GM15510 (cell line): ENCODE measurements around the gene ERVH48-1.
A peak's percentile ranks its signal among the peaks of the same experiment; 100 is the strongest.

Experiments used
- POLR2A ChIP-seq: IDR thresholded peaks from 3 replicates; pipeline ENCODE4 v1.6.1; 2011; ENCODE audit warnings: borderline replicate concordance; ENCODE audit not compliant: insufficient read length; ENCODE audit errors: extremely low read depth

Gene ERVH48-1

DNA sequence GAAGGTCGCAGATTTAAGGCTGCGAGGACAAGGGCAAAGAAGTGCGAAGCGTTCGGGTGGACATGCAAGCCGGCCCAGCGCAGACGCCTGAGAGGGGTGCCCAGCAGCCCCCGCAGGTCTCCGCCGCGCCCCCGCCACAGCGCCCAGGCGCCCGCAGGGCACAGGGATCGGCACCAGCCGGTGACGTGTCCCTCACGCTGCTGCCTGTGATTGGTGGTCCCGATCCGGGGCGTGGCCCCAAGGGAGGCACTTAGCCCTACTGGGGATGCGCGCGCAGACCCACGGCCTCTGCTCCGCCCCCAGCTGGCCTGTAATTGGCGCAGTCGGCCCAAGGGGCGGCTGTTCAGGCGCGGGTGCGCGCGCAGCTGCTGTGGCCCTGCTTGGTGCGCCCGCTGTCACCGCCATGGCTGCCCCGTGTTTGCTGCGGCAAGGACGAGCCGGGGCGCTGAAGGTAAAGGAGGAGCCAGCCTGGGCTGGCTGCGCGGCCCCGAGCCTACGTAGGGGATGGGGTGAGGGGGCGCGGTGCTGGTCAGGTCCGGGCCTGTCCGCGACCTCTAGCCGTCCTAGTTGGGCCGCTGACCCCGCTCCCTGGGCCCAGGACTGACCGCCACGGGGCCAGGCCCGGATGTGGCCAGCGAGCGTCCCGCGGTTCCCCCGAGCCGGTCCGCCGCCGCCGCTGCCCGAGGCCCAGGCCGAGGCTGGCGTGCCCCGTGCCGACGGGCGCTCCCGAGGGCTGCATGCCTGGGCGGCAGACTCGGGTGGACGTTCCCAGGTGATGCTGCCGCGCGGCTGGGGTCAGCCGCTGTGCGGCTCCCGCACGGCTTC, 32.3 kb downstream of the ERVH48-1 start, which contains the start of gene NDUFV3:
TSS of gene NDUFV3 (plus strand) at position 379 of the 825 bp plus-strand sequence. CDS start at position 404, 25 bp downstream.
- TF ChIP-seq POLR2A, result peak; percentile 96

DNA sequence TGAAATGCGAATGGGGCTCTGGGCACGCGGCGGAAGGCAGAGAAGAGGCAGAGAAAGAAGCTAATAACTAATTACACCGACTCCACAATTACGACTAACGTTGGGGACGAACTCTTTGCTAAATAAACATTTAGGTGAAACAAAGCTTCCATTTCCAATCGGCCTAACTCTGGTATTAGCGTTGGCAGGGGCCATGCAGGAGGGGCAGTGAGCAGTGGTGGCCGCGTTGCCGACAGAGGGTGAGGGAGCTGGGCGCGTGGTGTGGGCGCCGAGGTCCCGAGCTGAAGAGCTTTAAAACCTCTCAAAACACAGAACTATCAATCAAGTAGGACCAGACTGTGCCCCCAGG, 32.9 kb downstream of the ERVH48-1 start:
- TF ChIP-seq POLR2A, result no peak

DNA sequence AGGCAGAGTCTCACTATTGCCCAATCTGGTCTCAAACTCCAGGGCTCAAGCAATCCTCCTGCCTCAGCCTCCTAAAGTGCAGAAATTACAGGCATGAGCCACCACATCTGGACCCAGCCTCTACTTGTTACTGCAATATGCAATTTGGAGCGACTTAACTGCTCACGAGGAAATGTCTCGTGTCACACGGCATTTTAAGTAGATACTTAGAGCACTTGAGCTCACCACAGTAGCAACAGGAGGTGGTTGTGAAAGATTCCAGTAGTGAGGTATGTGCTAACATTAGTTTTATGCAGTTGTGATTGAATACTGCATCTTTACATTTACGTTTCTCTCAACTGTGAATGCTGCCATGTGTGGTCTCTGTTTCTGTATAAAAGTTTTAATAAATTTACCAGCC, 38.1 kb downstream of the ERVH48-1 start:
- TF ChIP-seq POLR2A, result no peak

DNA sequence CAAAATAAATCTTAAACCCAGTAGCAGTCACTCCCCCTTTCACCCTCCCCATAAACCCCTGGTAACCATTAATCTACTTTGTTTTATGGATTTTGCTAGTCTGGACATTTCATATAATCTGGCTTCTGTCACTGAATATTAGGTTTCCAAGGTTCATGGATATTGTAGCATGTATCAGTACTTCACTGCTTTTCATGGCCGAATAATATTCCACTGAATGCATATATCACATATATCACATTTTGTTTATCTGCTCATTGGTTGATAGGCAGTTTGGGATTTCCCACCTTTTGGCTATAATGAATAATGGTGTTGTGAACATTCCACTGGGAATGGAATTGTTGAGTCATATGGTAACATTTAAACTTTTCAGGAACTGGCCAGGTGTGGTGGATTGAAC, 41.5 kb downstream of the ERVH48-1 start:
- no peak for TF ChIP-seq POLR2A

DNA sequence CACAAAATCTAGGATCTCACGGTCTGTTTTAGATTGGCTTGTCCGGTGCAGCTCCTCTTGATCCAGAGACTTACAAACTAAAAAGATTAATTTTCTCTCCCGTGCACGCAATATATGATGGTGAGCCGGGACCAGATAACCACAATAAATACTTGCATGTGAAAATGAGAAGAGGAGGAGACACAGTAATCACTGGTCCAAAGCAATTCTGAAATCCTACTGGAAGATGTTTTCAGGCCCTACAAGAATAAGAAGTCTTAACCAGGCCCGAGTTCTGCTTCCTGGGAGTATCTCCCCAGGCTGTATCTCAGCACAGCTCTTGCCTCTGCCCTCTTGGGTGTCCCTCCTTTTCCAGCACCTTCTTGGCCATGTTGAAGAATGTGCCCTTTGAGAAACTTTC, 45.1 kb downstream of the ERVH48-1 start:
- no peak for TF ChIP-seq POLR2A

DNA sequence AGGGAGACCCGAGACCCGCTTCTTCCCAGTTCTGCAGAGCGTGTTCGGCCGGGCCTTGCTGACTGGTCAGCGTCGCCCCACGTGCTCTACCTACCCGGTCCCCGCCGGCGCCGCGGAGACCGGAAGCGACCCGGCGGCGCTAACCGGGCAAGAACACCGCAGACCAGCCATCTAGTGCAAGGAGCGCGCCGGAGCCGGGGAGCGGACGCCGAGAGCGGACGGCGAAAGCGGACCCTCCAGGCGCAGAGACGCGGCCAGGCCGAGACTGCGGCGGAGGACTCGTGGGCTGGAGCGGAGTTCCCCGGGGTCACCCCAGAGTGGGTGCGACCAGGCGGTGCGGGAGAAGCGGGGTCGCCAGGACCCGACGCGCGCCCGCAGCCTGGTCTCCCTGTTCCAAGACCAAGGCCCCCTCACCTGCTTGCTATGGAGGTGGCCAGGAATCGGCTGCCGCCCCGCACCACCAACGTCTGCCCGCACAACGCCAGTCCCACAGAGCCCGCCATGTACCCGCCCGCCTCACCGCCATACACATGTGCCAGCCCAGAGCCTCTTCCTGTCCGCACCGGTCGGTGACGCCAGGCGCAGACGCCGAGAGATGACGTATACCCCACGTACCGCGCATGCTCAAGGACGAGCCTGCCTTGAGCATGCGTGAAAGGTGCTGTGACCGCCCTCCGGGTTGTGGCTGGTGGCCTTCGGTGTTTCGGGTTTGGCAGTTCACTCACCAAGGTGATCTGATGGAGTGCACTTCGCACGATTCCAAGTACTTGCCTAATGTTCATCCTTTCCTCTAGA, 46.2 kb downstream of the ERVH48-1 start, which contains the start of gene WDR4:
TSS of gene WDR4 (minus strand) at position 547 of the 795 bp plus-strand sequence. CDS start at position 503, 44 bp downstream.
- peak; percentile 96 for TF ChIP-seq POLR2A

DNA sequence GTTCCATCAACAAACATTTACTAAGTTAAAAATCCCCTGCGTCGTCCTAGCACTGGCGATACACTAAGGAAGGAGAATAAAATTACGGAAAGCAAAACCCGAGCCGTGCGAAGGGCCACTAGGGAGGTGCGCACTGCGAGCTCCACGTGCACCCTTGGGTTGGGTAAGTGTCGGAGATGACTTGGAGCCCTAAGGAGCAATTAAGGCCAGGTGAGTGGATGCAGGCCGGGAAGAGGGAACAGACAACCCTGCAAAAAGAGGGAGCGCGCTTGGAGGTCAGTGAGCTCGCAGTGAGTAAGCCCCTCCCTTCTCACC, 46.8 kb downstream of the ERVH48-1 start:
- TF ChIP-seq POLR2A, result no peak

DNA sequence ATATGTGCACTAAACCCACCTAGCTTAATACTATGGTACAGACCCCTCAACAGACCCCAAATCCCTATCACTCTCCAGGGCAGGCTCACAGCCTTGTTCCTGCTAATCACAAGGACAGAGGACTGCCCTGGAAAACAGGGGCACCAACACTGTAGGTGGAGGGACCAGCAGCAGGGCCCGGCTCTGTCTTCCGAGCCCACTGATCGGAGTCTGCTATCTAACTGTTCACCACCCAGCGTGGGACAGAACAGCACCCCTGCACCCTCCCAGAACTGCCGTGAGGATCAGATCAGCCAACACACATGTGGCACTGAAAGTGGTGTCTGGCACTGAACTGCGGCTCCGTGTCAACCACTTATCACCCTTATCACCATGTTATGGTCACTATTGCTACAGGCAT, 52.3 kb downstream of the ERVH48-1 start:
- no peak for TF ChIP-seq POLR2A

DNA sequence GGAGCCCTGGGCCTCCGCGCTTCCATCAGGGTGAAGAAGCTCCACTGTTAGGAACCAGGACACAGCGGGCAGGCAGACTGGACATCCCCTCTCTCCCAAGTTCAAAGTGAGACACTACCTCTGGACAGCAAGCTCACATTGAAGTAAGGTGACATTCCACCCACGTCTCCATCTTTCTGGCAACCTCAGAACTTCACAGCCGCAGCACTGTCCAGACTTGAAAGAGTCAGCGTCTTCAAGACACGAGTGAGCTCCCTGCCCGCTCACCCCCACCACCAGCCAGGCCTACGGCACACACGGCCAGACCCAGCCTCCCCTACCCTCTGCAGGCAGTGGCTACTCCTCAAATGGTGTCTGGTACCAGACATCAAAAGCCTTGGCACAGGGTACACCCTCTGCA, 57.2 kb downstream of the ERVH48-1 start:
- no peak for TF ChIP-seq POLR2A
